Measurements from ENCODE around the gene BTN1A1.

DNA sequence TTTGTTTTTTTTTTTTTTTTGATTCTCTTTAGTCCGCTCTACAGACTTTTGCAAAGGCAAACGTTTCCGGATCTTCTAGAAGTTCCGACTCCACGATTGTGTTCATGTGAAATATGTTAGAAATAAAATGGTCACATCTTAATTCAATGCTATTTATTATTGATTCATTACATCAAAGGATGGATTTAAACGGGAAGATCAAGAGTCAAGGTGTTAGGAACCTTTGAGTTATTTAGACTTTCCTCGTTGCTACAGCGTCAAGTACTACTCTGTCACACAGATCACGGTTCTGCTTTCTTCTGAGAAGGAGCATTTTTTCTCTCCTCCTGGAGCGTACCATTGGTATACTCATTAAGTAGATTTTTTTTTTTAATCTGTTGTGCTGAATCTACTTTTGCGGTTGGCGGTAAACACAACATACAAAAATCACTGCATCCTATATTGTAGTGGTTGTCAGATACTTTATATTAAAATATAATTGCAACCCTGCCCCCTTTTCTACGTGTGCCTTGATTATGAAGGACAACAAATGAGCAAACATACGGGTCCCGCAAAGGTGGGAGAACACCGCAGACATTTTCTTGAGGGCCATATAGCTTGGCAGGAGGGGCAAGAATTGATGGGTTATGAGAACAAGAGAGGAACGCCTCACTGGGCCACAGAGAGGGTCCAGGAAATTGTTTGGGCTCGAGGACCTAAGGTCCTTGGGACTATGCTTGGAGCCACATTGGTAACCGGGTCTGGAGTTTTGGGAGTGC is 55.6 kb downstream of the BTN1A1 start:
- TF ChIP-seq, protein P1, sequence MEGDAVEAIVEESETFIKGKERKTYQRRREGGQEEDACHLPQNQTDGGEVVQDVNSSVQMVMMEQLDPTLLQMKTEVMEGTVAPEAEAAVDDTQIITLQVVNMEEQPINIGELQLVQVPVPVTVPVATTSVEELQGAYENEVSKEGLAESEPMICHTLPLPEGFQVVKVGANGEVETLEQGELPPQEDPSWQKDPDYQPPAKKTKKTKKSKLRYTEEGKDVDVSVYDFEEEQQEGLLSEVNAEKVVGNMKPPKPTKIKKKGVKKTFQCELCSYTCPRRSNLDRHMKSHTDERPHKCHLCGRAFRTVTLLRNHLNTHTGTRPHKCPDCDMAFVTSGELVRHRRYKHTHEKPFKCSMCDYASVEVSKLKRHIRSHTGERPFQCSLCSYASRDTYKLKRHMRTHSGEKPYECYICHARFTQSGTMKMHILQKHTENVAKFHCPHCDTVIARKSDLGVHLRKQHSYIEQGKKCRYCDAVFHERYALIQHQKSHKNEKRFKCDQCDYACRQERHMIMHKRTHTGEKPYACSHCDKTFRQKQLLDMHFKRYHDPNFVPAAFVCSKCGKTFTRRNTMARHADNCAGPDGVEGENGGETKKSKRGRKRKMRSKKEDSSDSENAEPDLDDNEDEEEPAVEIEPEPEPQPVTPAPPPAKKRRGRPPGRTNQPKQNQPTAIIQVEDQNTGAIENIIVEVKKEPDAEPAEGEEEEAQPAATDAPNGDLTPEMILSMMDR (IDR thresholded peaks at IDR 0.05) = no peak
- no peak for TF ChIP-seq POLR2A (IDR thresholded peaks at IDR 0.05)

Measured in right lobe of liver (tissue), 4 donors.